ENCODE measurements around the gene PIM3.

GRCh38 chr22:49960159-49961004, at the start of gene PIM3:
- TF ChIP-seq, protein P1, sequence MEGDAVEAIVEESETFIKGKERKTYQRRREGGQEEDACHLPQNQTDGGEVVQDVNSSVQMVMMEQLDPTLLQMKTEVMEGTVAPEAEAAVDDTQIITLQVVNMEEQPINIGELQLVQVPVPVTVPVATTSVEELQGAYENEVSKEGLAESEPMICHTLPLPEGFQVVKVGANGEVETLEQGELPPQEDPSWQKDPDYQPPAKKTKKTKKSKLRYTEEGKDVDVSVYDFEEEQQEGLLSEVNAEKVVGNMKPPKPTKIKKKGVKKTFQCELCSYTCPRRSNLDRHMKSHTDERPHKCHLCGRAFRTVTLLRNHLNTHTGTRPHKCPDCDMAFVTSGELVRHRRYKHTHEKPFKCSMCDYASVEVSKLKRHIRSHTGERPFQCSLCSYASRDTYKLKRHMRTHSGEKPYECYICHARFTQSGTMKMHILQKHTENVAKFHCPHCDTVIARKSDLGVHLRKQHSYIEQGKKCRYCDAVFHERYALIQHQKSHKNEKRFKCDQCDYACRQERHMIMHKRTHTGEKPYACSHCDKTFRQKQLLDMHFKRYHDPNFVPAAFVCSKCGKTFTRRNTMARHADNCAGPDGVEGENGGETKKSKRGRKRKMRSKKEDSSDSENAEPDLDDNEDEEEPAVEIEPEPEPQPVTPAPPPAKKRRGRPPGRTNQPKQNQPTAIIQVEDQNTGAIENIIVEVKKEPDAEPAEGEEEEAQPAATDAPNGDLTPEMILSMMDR (IDR thresholded peaks at IDR 0.05), result no peak
- TF ChIP-seq SIN3A (IDR thresholded peaks at IDR 0.05; ENCODE audit: borderline replicate concordance, insufficient read depth, low read depth, low read length) (0 out of 2 replicates have a peak, but pooled peaks have one; percentile 86), POLR2AphosphoS5 (IDR thresholded peaks at IDR 0.05; ENCODE audit: low read depth, low read length) (peak; percentile 68)
- TF ChIP-seq, protein P2, sequence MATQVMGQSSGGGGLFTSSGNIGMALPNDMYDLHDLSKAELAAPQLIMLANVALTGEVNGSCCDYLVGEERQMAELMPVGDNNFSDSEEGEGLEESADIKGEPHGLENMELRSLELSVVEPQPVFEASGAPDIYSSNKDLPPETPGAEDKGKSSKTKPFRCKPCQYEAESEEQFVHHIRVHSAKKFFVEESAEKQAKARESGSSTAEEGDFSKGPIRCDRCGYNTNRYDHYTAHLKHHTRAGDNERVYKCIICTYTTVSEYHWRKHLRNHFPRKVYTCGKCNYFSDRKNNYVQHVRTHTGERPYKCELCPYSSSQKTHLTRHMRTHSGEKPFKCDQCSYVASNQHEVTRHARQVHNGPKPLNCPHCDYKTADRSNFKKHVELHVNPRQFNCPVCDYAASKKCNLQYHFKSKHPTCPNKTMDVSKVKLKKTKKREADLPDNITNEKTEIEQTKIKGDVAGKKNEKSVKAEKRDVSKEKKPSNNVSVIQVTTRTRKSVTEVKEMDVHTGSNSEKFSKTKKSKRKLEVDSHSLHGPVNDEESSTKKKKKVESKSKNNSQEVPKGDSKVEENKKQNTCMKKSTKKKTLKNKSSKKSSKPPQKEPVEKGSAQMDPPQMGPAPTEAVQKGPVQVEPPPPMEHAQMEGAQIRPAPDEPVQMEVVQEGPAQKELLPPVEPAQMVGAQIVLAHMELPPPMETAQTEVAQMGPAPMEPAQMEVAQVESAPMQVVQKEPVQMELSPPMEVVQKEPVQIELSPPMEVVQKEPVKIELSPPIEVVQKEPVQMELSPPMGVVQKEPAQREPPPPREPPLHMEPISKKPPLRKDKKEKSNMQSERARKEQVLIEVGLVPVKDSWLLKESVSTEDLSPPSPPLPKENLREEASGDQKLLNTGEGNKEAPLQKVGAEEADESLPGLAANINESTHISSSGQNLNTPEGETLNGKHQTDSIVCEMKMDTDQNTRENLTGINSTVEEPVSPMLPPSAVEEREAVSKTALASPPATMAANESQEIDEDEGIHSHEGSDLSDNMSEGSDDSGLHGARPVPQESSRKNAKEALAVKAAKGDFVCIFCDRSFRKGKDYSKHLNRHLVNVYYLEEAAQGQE (IDR thresholded peaks at IDR 0.05; ENCODE audit: insufficient read depth in 1 of 2, low read depth in 2 of 2, low read length in 1 of 2), result no peak
